ENCODE measurements around the gene SERPINB3.
"Not testable (repeated sequence)": the region's sequence is repeated elsewhere in the genome, so short reads cannot be mapped to it uniquely, and the experiment has no call there.

SERPINB3 gene

DNA sequence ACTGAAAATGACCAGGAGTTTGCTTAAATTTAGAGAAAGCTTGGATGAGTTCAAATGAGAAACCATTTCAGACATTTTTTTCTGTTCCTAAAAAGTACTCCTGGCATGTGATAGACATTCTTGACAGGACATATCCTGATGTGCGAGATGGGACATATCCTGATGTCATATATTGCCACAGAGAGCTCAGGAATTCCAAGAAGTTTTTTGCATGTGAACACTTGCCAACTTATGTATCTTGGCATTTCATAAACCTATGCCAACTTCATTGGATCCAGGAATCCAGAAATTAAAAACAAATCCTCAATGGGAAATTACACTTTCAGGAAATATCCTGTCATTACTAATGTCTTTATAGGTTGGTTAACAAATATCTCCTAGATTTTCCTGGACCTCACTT is 2.9 kb upstream of the SERPINB3 start:
- no peaks in the 10 kb centered on the region for H3K9me3 ChIP-seq
- TF ChIP-seq, protein P1, sequence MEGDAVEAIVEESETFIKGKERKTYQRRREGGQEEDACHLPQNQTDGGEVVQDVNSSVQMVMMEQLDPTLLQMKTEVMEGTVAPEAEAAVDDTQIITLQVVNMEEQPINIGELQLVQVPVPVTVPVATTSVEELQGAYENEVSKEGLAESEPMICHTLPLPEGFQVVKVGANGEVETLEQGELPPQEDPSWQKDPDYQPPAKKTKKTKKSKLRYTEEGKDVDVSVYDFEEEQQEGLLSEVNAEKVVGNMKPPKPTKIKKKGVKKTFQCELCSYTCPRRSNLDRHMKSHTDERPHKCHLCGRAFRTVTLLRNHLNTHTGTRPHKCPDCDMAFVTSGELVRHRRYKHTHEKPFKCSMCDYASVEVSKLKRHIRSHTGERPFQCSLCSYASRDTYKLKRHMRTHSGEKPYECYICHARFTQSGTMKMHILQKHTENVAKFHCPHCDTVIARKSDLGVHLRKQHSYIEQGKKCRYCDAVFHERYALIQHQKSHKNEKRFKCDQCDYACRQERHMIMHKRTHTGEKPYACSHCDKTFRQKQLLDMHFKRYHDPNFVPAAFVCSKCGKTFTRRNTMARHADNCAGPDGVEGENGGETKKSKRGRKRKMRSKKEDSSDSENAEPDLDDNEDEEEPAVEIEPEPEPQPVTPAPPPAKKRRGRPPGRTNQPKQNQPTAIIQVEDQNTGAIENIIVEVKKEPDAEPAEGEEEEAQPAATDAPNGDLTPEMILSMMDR (IDR thresholded peaks at IDR 0.05; ENCODE audit: low read depth, low read length), result no peak
- no peaks in the 10 kb centered on the region for H3K36me3 ChIP-seq
- H3K27me3 ChIP-seq, result no peaks in the 10 kb centered on the region
- no peaks in the 10 kb centered on the region for H3K4me1 ChIP-seq
- DNase-seq, result no peak
- no peak overlapping the region for H3K4me3 ChIP-seq (ENCODE audit: low read depth, low read length)

DNA sequence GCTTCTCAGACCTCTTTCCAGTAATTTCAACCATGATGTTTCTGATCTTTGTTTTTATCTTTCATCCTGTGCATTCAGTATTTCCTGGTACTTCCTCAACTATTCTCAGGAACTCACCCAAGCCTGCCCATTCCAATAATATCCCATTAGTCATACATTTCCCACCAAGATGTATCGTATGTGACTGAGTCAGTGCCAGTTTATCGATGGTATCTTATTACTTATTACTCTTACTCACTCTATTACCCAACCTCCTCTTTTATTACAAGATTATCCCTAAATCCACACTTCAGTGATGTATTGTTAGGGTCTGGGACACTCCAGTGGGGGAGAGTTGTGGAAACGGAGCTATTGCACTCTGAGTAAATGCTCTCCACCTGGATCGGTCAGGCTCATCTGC is 2.8 kb downstream of the SERPINB3 start:
- H3K9me3 ChIP-seq; H3K27me3 ChIP-seq; DNase-seq; H3K4me3 ChIP-seq (ENCODE audit: low read depth, low read length); H3K36me3 ChIP-seq; H3K4me1 ChIP-seq: not testable (repeated sequence)

DNA sequence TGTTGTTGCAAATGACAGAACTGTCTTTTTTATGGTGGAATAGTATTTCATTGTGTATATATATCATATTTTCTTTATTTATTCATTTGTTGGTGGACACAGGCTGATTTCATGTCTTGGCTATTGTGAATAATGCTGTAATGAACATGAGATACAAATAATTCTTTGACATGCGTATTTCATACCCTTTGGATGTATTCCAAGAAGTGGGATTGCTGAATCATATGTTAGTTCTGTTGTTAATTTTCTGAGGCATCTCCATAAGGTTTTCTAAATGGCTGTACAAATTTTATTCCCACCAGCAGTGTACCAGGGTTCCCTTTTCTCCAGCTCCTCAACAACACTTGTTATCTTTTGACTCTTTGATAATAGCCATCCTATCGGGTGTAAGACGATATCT is 11.4 kb downstream of the SERPINB3 start:
- not testable (repeated sequence) for H3K27me3 ChIP-seq; DNase-seq; H3K4me1 ChIP-seq; H3K9me3 ChIP-seq; H3K4me3 ChIP-seq (ENCODE audit: low read depth, low read length); H3K36me3 ChIP-seq

DNA sequence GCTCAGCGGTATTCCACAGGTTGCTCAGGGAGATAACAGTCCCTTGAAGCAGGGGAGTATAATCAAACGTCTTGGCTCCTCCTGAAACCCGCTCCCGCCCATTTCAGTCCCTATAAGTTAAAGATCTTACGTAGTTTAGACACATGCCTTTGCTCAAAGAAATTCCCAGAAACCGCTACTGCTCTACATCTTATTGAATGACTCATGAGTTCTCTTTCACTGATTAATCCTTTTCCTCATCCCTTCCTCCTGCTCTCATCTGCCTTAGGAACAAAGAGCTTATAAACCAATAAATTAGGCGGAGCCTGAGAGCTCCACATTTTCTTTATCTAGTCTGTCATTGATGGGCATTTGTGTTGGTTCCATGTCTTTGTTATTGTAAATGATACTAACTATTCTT is 13.5 kb downstream of the SERPINB3 start:
- H3K9me3 ChIP-seq, result no peaks in the 10 kb centered on the region
- H3K4me3 ChIP-seq (ENCODE audit: low read depth, low read length), result no peak overlapping the region
- no peaks in the 10 kb centered on the region for H3K27me3 ChIP-seq
- H3K36me3 ChIP-seq, result no peaks in the 10 kb centered on the region
- TF ChIP-seq, protein P1 (IDR thresholded peaks at IDR 0.05; ENCODE audit: low read depth, low read length), result no peak
- no peak for DNase-seq
- no peaks in the 10 kb centered on the region for H3K4me1 ChIP-seq

DNA sequence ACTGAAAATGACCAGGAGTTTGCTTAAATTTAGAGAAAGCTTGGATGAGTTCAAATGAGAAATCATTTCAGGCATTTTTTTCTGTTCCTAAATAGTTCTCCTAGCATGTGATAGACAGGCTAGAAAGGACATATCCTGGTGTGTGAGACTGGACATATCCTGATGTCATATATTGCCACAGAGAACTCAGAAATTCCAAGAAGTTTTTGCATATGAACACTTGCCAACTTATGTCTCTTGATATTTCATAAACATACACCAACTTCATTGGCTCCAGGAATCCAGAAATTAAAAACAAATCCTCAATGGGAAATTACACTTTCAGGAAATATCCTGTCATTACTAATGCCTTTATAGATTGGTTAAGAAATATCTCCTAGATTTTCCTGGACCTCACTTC is 14.8 kb downstream of the SERPINB3 start:
- TF ChIP-seq, protein P1 (IDR thresholded peaks at IDR 0.05; ENCODE audit: low read depth, low read length), result no peak

DNA sequence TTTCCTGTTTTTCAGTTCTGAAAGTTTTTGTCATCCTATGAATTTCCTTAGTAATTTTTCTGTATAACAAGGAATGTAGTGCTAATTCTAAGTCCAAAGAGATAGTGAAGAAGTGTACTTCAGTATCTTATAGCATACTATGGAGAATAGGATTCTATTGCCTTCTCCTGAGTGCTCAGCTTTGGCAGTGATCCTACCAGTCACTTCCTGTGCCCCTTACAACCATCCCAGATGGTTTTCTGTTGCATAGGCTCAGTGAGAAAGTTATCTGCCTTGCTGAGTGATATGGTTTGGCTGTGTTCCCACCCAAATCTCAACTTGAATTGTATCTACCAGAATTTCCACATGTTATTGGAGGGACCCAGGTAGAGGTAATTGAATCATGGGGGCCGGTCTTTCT is 17.0 kb downstream of the SERPINB3 start:
- not testable (repeated sequence) for H3K36me3 ChIP-seq; H3K4me1 ChIP-seq; H3K4me3 ChIP-seq (ENCODE audit: low read depth, low read length); H3K9me3 ChIP-seq; H3K27me3 ChIP-seq; DNase-seq

More for the DNA sequence above, 14.8 kb downstream of the SERPINB3 start:
- no peaks in the 10 kb centered on the region for H3K9me3 ChIP-seq
- no peak overlapping the region for H3K4me3 ChIP-seq (ENCODE audit: low read depth, low read length)
- no peak for DNase-seq
- no peaks in the 10 kb centered on the region for H3K4me1 ChIP-seq
- H3K27me3 ChIP-seq, result no peaks in the 10 kb centered on the region
- no peaks in the 10 kb centered on the region for H3K36me3 ChIP-seq

DNA sequence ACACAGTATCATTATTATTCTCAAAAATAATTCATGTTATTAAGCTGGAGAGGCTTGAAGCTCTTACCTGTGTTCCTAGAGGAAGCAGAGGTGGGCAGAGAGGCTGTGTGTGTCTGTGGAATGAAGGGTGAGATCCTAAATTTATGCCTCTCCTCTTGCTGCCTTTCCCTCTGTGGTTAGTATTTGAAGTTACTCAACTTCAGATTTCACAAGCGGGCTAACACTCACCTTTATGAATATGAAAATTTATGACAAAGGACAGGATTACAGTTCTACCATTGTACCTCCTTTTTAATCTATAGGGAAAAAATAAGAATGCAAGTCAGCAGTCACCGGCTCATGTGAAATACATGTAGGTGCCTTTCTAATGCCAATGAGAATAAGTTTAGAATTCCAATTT is 17.6 kb downstream of the SERPINB3 start, which contains the start of gene SERPINB4:
TSS of gene SERPINB4 (minus strand) at position 115 of the 400 bp plus-strand sequence. CDS start 679 bp downstream, outside the sequence.
- H3K4me1 ChIP-seq; DNase-seq; H3K4me3 ChIP-seq (ENCODE audit: low read depth, low read length); H3K27me3 ChIP-seq; H3K36me3 ChIP-seq; H3K9me3 ChIP-seq: not testable (repeated sequence)

DNA sequence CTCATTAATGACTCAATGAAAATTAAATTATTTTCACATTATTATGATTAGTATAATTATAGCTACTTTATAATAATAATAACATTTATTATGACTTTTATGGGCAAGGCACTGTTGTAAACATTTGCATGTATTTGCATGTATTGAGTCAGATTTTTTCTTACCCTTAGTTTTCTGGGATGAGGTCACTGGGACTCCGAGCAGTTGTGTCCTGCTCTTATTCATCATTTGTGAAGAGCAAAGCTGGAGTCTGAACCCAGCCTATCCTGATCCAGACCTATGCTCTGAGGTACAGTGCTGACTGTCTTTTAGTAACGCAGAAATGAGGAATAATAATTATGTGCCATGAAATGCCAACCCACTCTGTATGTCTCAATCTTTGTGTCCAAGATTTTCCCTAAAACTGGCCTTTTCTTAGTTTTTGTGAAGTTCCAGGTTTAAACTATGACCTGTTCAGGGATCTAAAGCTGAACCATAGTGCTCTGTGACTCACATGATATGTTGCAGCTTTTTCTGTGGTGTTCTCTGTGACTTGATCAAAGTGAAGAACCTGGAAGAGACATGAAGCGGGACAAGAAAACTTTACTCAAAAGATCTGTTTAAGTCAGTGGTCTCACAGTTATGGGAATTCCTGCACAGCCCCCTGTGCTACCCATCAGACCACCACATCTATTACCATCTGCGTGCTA is 18.9 kb downstream of the SERPINB3 start:
- not testable (repeated sequence) for H3K4me1 ChIP-seq; DNase-seq; H3K4me3 ChIP-seq (ENCODE audit: low read depth, low read length); H3K9me3 ChIP-seq; H3K27me3 ChIP-seq; H3K36me3 ChIP-seq

DNA sequence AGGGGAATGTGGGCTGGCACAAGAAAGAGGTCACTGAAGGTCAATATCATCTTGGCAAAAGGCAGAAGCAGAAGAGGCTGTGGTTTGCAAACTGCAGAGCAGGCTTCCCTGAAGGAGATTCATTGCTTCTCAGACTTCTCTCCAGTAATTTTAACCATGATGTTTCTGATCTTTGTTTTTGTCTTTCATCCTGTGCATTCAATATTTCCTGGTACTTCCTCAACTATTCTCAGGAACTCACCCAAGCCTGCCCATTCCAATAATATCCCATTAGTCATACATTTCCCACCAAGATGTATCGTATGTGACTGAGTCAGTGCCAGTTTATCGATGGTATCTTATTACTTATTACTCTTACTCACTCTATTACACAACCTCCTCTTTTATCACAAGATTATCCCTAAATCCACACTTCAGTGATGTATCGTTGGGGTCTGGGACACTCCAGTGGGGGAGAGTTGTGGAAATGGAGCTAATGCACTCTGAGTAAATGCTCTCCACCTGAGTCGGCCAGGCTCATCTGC is 20.5 kb downstream of the SERPINB3 start:
- H3K4me3 ChIP-seq (ENCODE audit: low read depth, low read length); H3K27me3 ChIP-seq; DNase-seq; H3K9me3 ChIP-seq; H3K4me1 ChIP-seq; H3K36me3 ChIP-seq: not testable (repeated sequence)

Measured in BE2C (cell line).